HUES6 (cell line): Measurements from ENCODE around the gene THBD.

Source experiments
- H3K27ac ChIP-seq: 2 replicates; pipeline ENCODE4 v1.7.0; 2013; ENCODE audit warnings: low read depth, mild to moderate bottlenecking, low read length, inconsistent platforms
- H3K27me3 ChIP-seq: 2 replicates; pipeline ENCODE4 v1.6.1; 2013; ENCODE audit warnings: low read length; ENCODE audit not compliant: control insufficient read depth, insufficient read depth
- H3K36me3 ChIP-seq: 2 replicates; pipeline ENCODE4 v1.6.1; 2013; ENCODE audit warnings: low read length; ENCODE audit not compliant: control insufficient read depth, insufficient read depth
- H3K4me1 ChIP-seq: 2 replicates; pipeline ENCODE4 v1.6.1; 2013; ENCODE audit warnings: low read length; ENCODE audit not compliant: control insufficient read depth, insufficient read depth
- H3K4me3 ChIP-seq: 2 replicates; pipeline ENCODE4 v1.5.1; 2013; ENCODE audit warnings: low read depth, low read length
- H3K9ac ChIP-seq: one replicate; pipeline ENCODE4 v1.6.1; 2013; ENCODE audit warnings: mild to moderate bottlenecking, low read length
- H3K9me3 ChIP-seq: 2 replicates; pipeline ENCODE4 v1.6.1; 2013; ENCODE audit warnings: low read depth, low read length; ENCODE audit not compliant: control insufficient read depth, insufficient read depth

THBD gene

GRCh38 chr20:23008667-23009066 lies 40.8 kb downstream of the THBD start:
- H3K36me3 ChIP-seq, result no peaks in the 10 kb centered on the region
- H3K9ac ChIP-seq, result no peak overlapping the region
- H3K27me3 ChIP-seq, result no peaks in the 10 kb centered on the region
- H3K4me3 ChIP-seq, result no peak overlapping the region
- H3K27ac ChIP-seq, result no peak overlapping the region
- 0 out of 2 replicates have a peak, but pooled peaks cover 4% of the 10 kb centered on the region for H3K4me1 ChIP-seq
- no peaks in the 10 kb centered on the region for H3K9me3 ChIP-seq

GRCh38 chr20:23007886-23008655 lies 41.4 kb downstream of the THBD start:
- Histone ChIP-seq H3K4me1 (0 out of 2 replicates have a peak, but pooled peaks cover 4% of the 10 kb centered on the region), H3K36me3 (no peaks in the 10 kb centered on the region), H3K27me3 (no peaks in the 10 kb centered on the region), H3K4me3 (no peak overlapping the region), H3K9ac (no peak overlapping the region), H3K27ac (no peak overlapping the region), H3K9me3 (no peaks in the 10 kb centered on the region)

- Histone ChIP-seq H3K27ac (no peak overlapping the region), H3K9ac (no peak overlapping the region), H3K9me3 (no peaks in the 10 kb centered on the region), H3K27me3 (no peaks in the 10 kb centered on the region), H3K4me1 (0 out of 2 replicates have a peak, but pooled peaks cover 4% of the 10 kb centered on the region), H3K4me3 (no peak overlapping the region), H3K36me3 (no peaks in the 10 kb centered on the region)
Measured at GRCh38 chr20:23007462-23007861, 42.0 kb downstream of the THBD start.

- H3K27me3 ChIP-seq, result no peaks in the 10 kb centered on the region
- H3K4me3 ChIP-seq, result no peak overlapping the region
- no peaks in the 10 kb centered on the region for H3K9me3 ChIP-seq
- H3K9ac ChIP-seq, result no peak overlapping the region
- H3K4me1 ChIP-seq, result 0 out of 2 replicates have a peak, but pooled peaks cover 4% of the 10 kb centered on the region
- H3K27ac ChIP-seq, result no peak overlapping the region
- no peaks in the 10 kb centered on the region for H3K36me3 ChIP-seq
Measured at GRCh38 chr20:23005776-23006175, 43.7 kb downstream of the THBD start.

- no peak overlapping the region for H3K27ac ChIP-seq
- H3K9ac ChIP-seq, result no peak overlapping the region
- no peak overlapping the region for H3K4me3 ChIP-seq
- 0 out of 2 replicates have a peak, but pooled peaks cover 4% of the 10 kb centered on the region for H3K4me1 ChIP-seq
- H3K9me3 ChIP-seq, result no peaks in the 10 kb centered on the region
- no peaks in the 10 kb centered on the region for H3K27me3 ChIP-seq
- H3K36me3 ChIP-seq, result no peaks in the 10 kb centered on the region
Measured at GRCh38 chr20:23003881-23004460, 45.5 kb downstream of the THBD start.

GRCh38 chr20:23003077-23003635 lies 46.3 kb downstream of the THBD start:
- Histone ChIP-seq H3K4me1 (0 out of 2 replicates have a peak, but pooled peaks cover 4% of the 10 kb centered on the region), H3K27me3 (no peaks in the 10 kb centered on the region), H3K9me3 (no peaks in the 10 kb centered on the region), H3K27ac (no peak overlapping the region), H3K36me3 (no peaks in the 10 kb centered on the region), H3K4me3 (no peak overlapping the region), H3K9ac (no peak overlapping the region)

GRCh38 chr20:23002276-23002675 lies 47.2 kb downstream of the THBD start:
- Histone ChIP-seq H3K9ac (no peak overlapping the region), H3K27me3 (no peaks in the 10 kb centered on the region), H3K4me3 (no peak overlapping the region), H3K27ac (no peak overlapping the region), H3K36me3 (no peaks in the 10 kb centered on the region), H3K4me1 (no peaks in the 10 kb centered on the region), H3K9me3 (no peaks in the 10 kb centered on the region)

GRCh38 chr20:23000232-23000947 lies 49.1 kb downstream of the THBD start:
- H3K9me3 ChIP-seq, result no peaks in the 10 kb centered on the region
- H3K9ac ChIP-seq, result no peak overlapping the region
- H3K27ac ChIP-seq, result no peak overlapping the region
- H3K4me1 ChIP-seq, result no peaks in the 10 kb centered on the region
- H3K36me3 ChIP-seq, result no peaks in the 10 kb centered on the region
- no peak overlapping the region for H3K4me3 ChIP-seq
- H3K27me3 ChIP-seq, result no peaks in the 10 kb centered on the region

- no peak overlapping the region for H3K27ac ChIP-seq
- no peak overlapping the region for H3K4me3 ChIP-seq
- H3K9me3 ChIP-seq, result no peaks in the 10 kb centered on the region
- H3K27me3 ChIP-seq, result no peaks in the 10 kb centered on the region
- no peak overlapping the region for H3K9ac ChIP-seq
- no peaks in the 10 kb centered on the region for H3K36me3 ChIP-seq
- no peaks in the 10 kb centered on the region for H3K4me1 ChIP-seq
Measured at GRCh38 chr20:22999756-23000155, 49.7 kb downstream of the THBD start.

GRCh38 chr20:22998476-22998875 lies 51.0 kb downstream of the THBD start:
- no peaks in the 10 kb centered on the region for H3K36me3 ChIP-seq
- H3K9me3 ChIP-seq, result peaks cover 12% of the 10 kb centered on the region; the same call in 1 of the 2 replicates

GRCh38 chr20:22995923-22996322 lies 53.5 kb downstream of the THBD start:
- H3K36me3 ChIP-seq, result no peaks in the 10 kb centered on the region
- no peak overlapping the region for H3K27ac ChIP-seq
- no peaks in the 10 kb centered on the region for H3K4me1 ChIP-seq
- H3K27me3 ChIP-seq, result no peaks in the 10 kb centered on the region
- no peak overlapping the region for H3K9ac ChIP-seq
- H3K4me3 ChIP-seq, result no peak overlapping the region
- H3K9me3 ChIP-seq, result peaks cover 14% of the 10 kb centered on the region; the same call in 1 of the 2 replicates

More at GRCh38 chr20:22998476-22998875, 51.0 kb downstream of the THBD start:
- Histone ChIP-seq H3K27me3 (no peaks in the 10 kb centered on the region), H3K9ac (no peak overlapping the region), H3K4me1 (no peaks in the 10 kb centered on the region), H3K27ac (no peak overlapping the region), H3K4me3 (no peak overlapping the region)
